ENCODE measurements around the gene CAT.

GRCh38 chr11:34411791-34412190, 26.9 kb upstream of the CAT start:
- TF ChIP-seq, protein P1, sequence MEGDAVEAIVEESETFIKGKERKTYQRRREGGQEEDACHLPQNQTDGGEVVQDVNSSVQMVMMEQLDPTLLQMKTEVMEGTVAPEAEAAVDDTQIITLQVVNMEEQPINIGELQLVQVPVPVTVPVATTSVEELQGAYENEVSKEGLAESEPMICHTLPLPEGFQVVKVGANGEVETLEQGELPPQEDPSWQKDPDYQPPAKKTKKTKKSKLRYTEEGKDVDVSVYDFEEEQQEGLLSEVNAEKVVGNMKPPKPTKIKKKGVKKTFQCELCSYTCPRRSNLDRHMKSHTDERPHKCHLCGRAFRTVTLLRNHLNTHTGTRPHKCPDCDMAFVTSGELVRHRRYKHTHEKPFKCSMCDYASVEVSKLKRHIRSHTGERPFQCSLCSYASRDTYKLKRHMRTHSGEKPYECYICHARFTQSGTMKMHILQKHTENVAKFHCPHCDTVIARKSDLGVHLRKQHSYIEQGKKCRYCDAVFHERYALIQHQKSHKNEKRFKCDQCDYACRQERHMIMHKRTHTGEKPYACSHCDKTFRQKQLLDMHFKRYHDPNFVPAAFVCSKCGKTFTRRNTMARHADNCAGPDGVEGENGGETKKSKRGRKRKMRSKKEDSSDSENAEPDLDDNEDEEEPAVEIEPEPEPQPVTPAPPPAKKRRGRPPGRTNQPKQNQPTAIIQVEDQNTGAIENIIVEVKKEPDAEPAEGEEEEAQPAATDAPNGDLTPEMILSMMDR (IDR thresholded peaks at IDR 0.05; ENCODE audit: low read length), result no peak
- TF ChIP-seq EZH2phosphoT487 (IDR thresholded peaks at IDR 0.05; ENCODE audit: low read length), result no peak
- no peak for TF ChIP-seq EZH2 (optimal IDR thresholded peaks at IDR 0.05; ENCODE audit: low read depth, low read length)

Data from MM.1S (cell line).